GM18907 (cell line): Measurements from ENCODE around the gene USP32.
"Not testable (repeated sequence)": the region's sequence is repeated elsewhere in the genome, so short reads cannot be mapped to it uniquely, and the experiment has no call there.

Experiments used
- ATAC-seq: cut with Tn5 transposase; IDR thresholded peaks from one replicate; pipeline ENCODE4 v1.9.1; 2021; ENCODE audit warnings: mild to moderate bottlenecking, moderate library complexity; ENCODE audit not compliant: unreplicated experiment

USP32 gene

DNA sequence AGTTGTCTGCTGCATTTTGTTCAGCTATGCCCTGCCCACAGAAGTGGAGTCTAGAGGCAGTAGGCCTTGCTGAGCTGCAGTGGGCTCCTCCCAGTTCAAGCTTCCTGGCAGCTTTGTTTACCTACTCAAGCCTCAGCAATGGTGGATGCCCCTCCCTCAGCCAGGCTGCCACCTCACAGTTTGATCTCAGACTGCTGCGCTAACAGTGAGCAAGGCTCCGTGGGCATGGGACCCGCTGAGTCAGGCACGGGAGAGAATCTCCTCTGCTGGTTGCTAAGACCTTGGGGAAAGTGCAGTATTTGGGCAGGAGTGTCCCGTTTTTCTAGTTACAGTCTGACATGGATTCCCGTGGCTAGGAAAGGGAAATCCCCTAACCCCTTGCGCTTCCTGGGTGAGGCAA lies 49.4 kb downstream of the USP32 start:
- ATAC-seq, result not testable (repeated sequence)

GRCh38 chr17:60335289-60335688 lies 56.6 kb downstream of the USP32 start:
- ATAC-seq, result no peak

- ATAC-seq, result no peak
These were observed 58.3 kb downstream of the USP32 start for GRCh38 chr17:60333628-60334031.

DNA sequence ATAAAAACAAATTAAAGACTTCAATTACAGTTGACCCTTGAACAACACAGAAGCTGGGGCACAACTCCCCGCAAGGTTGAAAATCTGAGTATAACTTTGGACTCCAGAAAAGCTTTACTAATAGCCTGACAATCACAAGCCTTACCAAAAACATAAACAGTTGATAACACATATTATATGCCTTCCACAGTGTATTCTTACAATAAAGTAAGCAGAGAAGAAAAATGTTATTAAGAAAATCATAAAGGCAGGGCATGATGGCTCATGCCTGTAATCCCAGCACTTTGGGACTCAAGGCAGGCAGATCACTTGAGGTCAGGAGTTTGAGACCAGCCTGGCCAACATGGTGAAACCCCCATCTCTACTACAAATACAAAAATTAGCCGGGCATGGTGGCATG lies 58.9 kb downstream of the USP32 start:
- not testable (repeated sequence) for ATAC-seq

GRCh38 chr17:60332574-60332973 lies 59.4 kb downstream of the USP32 start:
- ATAC-seq, result no peak

DNA sequence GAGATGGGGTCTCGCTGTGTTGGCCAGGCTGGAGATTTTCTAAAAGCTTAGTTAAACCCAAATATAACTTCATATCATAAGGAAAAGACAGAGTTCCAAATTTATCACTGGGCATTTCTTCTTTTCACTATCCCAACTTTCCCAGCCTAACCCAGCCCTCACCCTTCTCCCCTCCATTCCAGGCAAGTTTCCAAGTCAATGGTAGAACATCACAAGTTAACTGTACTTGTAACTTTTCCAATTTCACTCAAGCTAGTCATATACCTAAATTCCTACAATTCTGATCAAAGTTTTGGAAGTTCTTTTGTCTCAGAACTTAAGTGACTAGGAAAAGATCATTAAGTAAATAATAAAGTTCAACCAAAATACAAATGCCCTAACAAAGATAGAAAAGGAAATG lies 61.2 kb downstream of the USP32 start:
- ATAC-seq, result no peak

DNA sequence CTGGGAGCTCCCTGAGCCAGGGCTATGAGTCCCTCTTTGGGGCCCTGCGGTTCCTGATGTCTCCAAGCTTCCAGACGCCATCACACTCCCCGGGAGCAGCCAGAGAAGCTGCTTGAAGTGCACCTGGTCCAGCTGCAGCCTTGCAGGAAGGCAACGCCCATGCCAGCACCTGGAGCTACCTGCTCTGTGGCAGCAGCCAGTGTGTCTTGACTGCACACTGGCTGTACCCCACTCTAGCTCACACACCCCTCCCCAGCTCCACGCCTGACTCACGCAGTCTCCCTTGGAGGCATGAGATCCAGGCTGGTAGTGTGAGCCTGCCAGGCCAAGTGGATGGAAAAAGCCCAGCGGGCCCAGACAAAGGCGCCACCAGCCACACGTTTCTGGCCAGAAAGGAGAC lies 63.3 kb downstream of the USP32 start:
- ATAC-seq, result no peak

DNA sequence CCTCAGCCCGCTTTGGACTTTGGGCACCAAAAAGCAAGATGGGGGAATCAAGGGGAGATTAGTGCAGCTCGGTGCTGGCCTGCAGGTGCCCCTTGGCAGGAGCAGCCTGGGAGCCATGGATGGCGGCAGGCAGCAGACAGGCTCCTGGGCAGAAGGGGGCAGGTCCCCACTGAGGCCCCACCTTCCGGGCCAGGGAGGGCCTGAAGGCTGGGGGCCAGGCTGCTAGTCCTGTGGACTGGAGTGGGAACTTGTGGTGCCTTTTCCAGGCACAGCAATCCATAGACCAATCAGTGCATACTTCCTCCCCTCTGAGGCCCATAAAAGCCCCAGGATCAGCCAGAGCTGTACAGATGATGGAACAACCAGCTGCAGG lies 64.0 kb downstream of the USP32 start:
- no peak for ATAC-seq

DNA sequence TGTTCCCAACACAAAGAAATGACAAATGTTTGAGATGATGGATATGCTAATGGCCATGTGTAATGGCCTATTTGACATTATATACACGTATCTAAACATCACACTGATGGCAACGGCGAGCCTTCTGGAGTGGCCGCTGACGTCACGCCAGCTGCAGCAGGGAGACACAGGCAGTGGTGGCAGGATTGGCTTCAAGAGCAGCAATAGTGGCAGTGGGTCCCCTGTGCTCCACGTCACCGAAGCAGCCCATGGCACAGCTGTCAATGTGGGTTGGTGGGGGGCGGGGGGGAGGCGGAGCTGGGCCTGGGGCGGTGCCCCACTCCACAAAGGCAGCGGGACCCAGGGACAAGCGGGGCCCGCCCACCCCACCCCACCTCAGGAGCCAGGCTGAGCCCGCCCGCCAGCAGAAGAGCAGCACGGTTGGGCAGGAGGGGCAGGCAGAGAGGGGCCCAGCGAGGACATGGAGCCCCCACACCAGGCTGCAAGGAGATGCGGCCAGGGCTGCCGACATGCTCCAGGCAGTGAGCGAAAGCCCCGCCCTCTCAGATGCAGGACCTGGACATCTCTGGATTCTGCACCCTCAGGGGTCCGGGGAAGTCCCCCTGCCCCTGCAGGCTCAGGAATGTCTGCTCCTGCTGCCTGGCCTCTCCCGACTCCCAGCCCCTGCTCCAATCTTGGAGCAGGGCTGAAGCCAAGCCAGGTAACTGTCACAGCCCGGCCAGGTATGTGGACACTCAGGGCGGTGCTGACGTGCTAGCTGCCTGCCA lies 64.6 kb downstream of the USP32 start:
- ATAC-seq, result no peak

GRCh38 chr17:60326702-60327101 lies 65.2 kb downstream of the USP32 start:
- ATAC-seq, result no peak

DNA sequence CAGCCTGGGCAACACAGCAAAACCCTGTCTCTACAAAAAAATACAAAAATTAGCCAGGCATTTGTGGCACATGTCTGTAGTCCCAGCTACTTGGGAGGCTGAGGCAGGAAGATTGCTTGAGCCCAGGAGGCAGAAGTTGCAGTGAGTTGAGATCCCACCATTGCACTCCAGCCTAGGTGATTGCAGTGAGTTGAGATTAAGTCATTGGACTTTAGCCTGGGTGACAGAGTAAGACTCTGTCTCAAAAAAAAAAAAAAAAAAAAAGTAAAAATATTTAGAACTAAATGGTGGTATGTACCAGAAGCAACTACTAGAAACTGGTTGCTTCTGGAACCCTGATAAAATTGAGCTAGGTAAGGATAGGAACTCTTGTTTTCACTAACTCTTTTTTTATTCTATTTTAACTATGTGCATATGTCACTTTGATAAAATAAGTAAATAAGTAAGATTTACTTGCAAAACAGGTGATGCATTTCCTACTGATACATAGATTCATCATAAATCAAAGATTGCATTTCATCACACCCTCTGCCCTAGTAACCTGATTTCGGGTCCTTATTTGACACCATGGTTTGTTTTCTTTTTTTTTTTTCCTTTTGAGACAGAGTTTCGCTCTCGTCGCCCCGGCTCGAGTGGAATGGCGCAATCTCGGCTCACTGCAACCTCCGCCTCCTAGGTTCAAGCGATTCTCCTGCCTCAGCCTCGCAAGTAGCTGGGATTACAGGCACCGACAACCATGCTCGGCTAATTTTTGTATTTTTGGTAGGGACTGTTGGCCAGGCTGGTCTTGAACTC lies 66.0 kb downstream of the USP32 start:
- ATAC-seq, result no peak

DNA sequence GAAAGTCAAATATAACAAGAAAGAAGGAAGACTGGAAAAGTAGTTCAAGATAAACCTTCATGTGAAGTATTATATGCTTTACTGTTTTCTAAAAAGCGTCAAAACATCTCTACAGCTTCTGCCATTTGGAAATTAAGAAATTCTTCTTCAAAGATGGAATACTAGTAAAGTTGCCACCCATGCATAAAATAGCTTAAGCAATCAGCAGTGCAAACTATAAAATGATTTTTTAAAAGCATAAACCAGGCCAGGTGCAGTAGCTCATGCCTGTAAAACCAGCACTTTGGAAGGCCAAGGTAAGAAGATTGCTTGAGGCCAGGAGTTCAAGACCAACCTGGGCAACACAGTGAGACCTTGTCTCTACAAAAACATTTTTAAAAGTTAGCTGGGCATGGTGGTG lies 68.2 kb downstream of the USP32 start:
- no peak for ATAC-seq

DNA sequence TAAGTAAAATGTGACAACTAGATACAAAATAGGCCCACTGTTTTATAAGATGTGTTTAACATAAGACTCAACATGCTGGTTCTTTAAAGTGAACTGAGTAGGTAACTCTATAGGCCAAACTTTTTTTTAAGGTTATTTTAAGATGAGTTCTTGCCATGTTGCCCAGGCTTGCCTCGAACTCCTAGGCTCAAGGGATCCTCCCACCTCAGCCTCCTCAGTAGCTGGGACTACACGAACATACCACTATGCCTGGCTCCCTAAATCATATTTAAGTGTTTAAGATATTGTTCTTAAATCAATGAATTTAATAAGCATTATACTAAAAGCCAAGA lies 69.9 kb downstream of the USP32 start:
- ATAC-seq, result no peak

DNA sequence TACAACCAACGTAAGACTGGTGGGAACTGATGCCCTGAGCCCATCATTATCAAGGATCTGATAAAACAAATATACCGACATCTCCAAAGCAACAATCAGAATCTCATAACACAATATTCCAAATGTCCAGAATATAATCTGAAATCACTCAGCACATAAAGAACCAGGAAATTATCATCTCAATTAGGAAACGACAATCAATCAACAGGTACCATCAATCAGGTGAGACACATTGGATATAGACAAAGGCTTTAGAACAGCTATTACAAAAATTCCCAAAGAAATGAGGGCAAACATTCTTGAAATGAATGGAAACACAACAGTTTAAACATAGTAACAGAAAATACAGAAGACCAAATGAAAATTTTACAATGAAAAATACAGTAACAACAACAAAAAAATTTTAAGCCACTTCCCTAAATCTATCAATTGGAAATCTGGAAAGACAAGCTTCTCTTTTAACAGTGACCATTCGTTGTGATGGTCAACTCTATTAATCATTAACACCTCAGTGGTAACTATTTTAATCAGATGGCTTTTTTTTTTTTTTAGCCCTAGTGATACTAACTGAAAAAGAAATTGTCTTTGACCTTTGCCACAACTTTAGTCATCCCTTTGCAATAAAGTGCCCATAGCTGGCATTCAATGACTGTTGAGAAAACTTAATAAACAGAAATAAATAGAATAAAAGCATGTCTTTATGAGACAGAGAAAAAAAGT lies 70.4 kb downstream of the USP32 start:
- no peak for ATAC-seq

GRCh38 chr17:60318830-60319229 lies 73.1 kb downstream of the USP32 start:
- no peak for ATAC-seq

- ATAC-seq, result no peak
These were observed 73.6 kb downstream of the USP32 start for GRCh38 chr17:60318326-60318725.

DNA sequence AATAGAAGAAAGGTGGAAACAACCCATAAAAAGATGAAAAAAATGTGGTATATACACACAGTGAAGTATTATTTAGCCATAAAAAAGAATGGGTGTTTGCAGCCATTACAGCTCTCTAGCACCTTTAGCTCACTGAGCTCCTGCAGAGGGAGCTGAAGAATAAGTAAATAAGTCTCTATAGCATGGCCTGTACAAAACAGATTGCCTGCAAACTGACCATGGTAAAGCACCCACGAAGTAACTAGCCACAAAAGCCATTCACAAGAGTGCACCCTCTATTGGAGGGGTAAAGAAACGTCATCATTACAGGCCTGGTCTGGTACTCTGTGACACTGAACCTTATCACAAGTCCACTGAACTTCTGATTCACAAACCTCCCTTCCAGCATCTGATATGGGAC lies 76.3 kb downstream of the USP32 start:
- no peak for ATAC-seq

DNA sequence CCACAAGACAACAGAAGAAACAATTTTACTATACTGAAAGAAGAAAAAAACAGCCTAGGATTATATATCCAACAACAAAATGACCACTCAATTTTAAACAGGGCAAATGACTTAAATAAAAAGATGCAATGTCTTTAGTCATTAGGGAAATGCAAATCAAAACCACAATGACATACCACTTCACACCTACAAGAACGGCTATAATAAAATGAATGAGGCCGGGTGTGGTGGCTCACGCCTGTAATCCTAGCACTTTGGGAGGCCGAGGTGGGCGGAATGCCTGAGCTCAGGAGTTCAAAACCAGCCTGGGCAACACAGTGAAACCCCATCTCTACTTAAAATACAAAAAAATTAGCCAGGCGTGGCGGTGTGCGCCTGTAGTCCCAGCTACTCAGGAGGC lies 77.0 kb downstream of the USP32 start:
- ATAC-seq, result not testable (repeated sequence)

DNA sequence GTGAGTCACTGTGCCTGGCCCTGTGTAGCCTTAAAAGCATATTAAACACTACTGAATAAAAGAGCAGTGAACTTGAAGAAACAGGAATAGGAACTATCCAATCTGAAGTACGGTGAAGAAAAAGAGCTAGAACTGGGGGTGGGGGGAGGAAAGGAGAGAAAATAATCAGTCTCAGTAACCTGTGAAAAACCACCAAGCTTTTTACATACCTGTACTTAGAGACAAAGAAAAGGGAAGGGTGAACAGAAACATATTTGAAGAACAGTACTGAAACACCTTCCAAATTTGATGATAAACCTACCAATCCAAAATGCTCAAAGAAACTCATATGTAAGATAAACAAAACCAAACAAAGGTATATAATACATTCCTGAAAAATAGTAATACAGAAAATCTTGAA lies 77.5 kb downstream of the USP32 start:
- ATAC-seq, result no peak

DNA sequence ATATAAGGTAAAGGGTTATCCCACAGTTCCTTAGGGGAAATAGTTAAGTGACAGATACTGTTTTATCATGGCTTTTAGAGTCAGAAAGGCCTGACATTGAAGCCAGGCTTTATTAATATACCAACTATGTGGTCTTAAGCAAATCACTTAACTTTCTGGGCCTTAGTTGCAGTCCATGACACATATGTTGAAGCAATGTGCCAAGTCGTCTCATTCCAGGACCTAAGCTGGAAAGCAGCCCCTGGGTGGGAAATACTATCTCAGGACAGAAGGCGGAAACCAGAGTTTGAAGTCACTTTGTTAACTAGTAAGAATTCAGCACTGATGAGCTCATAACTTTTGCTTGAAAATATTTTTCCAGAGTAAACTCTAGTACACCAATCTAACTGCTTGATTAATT lies 80.0 kb downstream of the USP32 start:
- ATAC-seq, result no peak

DNA sequence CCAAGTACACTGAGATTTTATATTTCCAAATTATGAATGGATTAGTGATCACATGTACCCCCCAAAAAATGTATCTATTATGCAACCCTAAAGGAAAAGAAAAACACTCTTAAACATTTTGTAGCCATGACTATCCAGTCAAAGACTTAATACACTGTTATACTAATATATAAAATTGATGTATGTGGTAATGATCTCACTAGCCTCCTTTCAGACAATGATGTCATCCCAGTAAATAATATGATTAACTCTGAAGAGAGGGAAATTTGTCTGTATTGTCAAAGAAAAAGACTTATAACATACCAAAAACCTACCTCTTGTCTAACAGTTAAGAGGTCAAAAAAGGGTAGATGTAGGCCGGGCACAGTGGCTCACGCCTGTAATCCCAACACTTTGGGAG lies 80.7 kb downstream of the USP32 start:
- no peak for ATAC-seq

GRCh38 chr17:60305141-60305540 lies 86.8 kb downstream of the USP32 start:
- peak; percentile 75 for ATAC-seq
